SK-N-DZ (cell line): ENCODE results near the gene SNX3. TPM values are rescaled to one million over a fixed set of nuclear protein-coding genes. Genes with fewer than 3 reads are reported as not detected.
A peak's percentile ranks its signal among the peaks of the same experiment; 100 is the strongest.
"Not testable (repeated sequence)": the region's sequence is repeated elsewhere in the genome, so short reads cannot be mapped to it uniquely, and the experiment has no call there.

Experiments
- DNase-seq: peaks from one replicate; pipeline ENCODE4 v3.0.0-alpha.2; 2015; ENCODE audit warnings: low spot score
- polyA plus RNA-seq, 2 experiments: library from polyadenylated mRNA; depleted of rRNA; stranded (reverse); fragments of >200 nt; gene quantifications; 2 replicates each; pipeline ENCODE4 v1.2.3, GENCODE V29; 2014

SNX3 gene
- polyA plus RNA-seq (2014; cell fraction: cytosol; rRNA removed) = 94.3 and 112 TPM in 2 replicates
- 50.7 and 52.7 TPM in 2 replicates for polyA plus RNA-seq (2014; cell fraction: nucleus; rRNA removed)

GRCh38 chr6:108260809-108261569, at the start of gene SNX3:
Gene SNX3 (minus strand): TSS chr6:108261040. CDS start chr6:108260921, 119 bp downstream.
- peak; percentile 96 for DNase-seq

- no peak for DNase-seq
These were observed 49.0 kb upstream of the SNX3 start for GRCh38 chr6:108309844-108310243.

GRCh38 chr6:108308641-108309040, 47.8 kb upstream of the SNX3 start:
- not testable (repeated sequence) for DNase-seq

GRCh38 chr6:108304646-108305045, 43.8 kb upstream of the SNX3 start:
- DNase-seq = no peak

GRCh38 chr6:108302386-108302785, 41.5 kb upstream of the SNX3 start:
- DNase-seq = no peak

GRCh38 chr6:108295676-108296075, 34.8 kb upstream of the SNX3 start:
- DNase-seq = no peak

GRCh38 chr6:108294727-108295625, 34.1 kb upstream of the SNX3 start, which contains the start of gene AFG1L:
Gene AFG1L (plus strand): TSS chr6:108295054. CDS start chr6:108295080, 26 bp downstream.
- peak; percentile 81 for DNase-seq

- DNase-seq = no peak
These were observed 33.5 kb upstream of the SNX3 start for GRCh38 chr6:108294297-108294726.

- DNase-seq = peak; percentile 62
These were observed 32.9 kb upstream of the SNX3 start for GRCh38 chr6:108293527-108294296.

GRCh38 chr6:108292561-108292960, 31.7 kb upstream of the SNX3 start:
- not testable (repeated sequence) for DNase-seq

- DNase-seq = no peak
These were observed 30.3 kb upstream of the SNX3 start for GRCh38 chr6:108291091-108291490.

GRCh38 chr6:108288742-108289141, 27.9 kb upstream of the SNX3 start:
- no peak for DNase-seq

GRCh38 chr6:108287373-108287772, 26.5 kb upstream of the SNX3 start:
- DNase-seq = no peak

- no peak for DNase-seq
These were observed 25.5 kb upstream of the SNX3 start for GRCh38 chr6:108286366-108286765.

GRCh38 chr6:108285381-108285780, 24.5 kb upstream of the SNX3 start:
- no peak for DNase-seq

- DNase-seq = no peak
These were observed 17.0 kb upstream of the SNX3 start for GRCh38 chr6:108277831-108278230.

- DNase-seq = no peak
These were observed 16.5 kb upstream of the SNX3 start for GRCh38 chr6:108277295-108277694.

- DNase-seq = peak; percentile 45
These were observed 15.1 kb upstream of the SNX3 start for GRCh38 chr6:108275976-108276375.

- DNase-seq = no peak
These were observed 13.7 kb upstream of the SNX3 start for GRCh38 chr6:108274546-108274945.

GRCh38 chr6:108269955-108270354, 9.1 kb upstream of the SNX3 start:
- not testable (repeated sequence) for DNase-seq

GRCh38 chr6:108268845-108269244, 8.0 kb upstream of the SNX3 start:
- no peak for DNase-seq
